ENCODE results near the gene P2RY14. TPM values are rescaled to one million over a fixed set of nuclear protein-coding genes. Genes with fewer than 3 reads are reported as not detected.

P2RY14 gene
- total and polyA plus RNA-seq, 2 experiments from 2014 or later: 0.95 TPM; not detected in 1

- peaks cover 2% of the 10 kb centered on the region for H3K27me3 Mint-ChIP-seq (ENCODE audit: insufficient read depth, low read depth, poor library complexity)
- no peaks in the 10 kb centered on the region for H3K9me3 Mint-ChIP-seq
- H3K27me3 ChIP-seq (ENCODE audit: insufficient read depth): no peaks in the 10 kb centered on the region
- no peak overlapping the region for H2AFZ ChIP-seq
- TF ChIP-seq ZNF462 (CRISPR knock-in tag; IDR thresholded peaks at IDR 0.05): no peak
- TF ChIP-seq EZH2phosphoT487 (IDR thresholded peaks at IDR 0.05; ENCODE audit: unreplicated experiment): no peak
- no peak for TF ChIP-seq ZNF114 (CRISPR knock-in tag; IDR thresholded peaks at IDR 0.05)
- TF ChIP-seq JUNB (IDR thresholded peaks at IDR 0.05; ENCODE audit: unreplicated experiment): no peak
- no peak for TF ChIP-seq CREB1 (CRISPR knock-in tag; IDR thresholded peaks at IDR 0.05; ENCODE audit: low read depth)
- TF ChIP-seq STAT1 (IDR thresholded peaks at IDR 0.05; ENCODE audit: unreplicated experiment): no peak
- no peak for TF ChIP-seq EZH2 (IDR thresholded peaks at IDR 0.05; ENCODE audit: low read depth, unreplicated experiment)
- TF ChIP-seq ZNF331 (CRISPR knock-in tag; IDR thresholded peaks at IDR 0.05; ENCODE audit: low read depth): no peak
- no peak for TF ChIP-seq POLR2AphosphoS5 (IDR thresholded peaks at IDR 0.05; ENCODE audit: low read depth)
- no peak for TF ChIP-seq CTCF (conservative IDR thresholded peaks at IDR 0.05; ENCODE audit: low read depth in 2 of 2)
- peak overlapping the region; percentile 12; the same call in 1 of the 2 replicates for H3K4me2 ChIP-seq
- H3K36me3 Mint-ChIP-seq (ENCODE audit: low read depth): no peaks in the 10 kb centered on the region
- no peak overlapping the region for H3K27ac ChIP-seq (ENCODE audit: low read depth)
- no peaks in the 10 kb centered on the region for H4K20me1 ChIP-seq (replicated peaks; ENCODE audit: insufficient read depth)
- ATAC-seq (no peak), DNase-seq (ENCODE audit: low spot score) (no peak)
- peaks cover 66% of the 10 kb centered on the region for H3K4me1 Mint-ChIP-seq
- no peaks in the 10 kb centered on the region for H3F3A ChIP-seq (replicated peaks; ENCODE audit: low read depth)
- no peaks in the 10 kb centered on the region for H3K9me2 ChIP-seq (ENCODE audit: insufficient read depth)
- peak overlapping the region; percentile 39; the same call in 2 of the 3 replicates for H3K4me3 Mint-ChIP-seq
- H3K4me1 ChIP-seq (ENCODE audit: insufficient read depth): peaks cover 17% of the 10 kb centered on the region
- H3K27ac Mint-ChIP-seq: peak overlapping the region; percentile 63
- H3K79me2 ChIP-seq (replicated peaks; ENCODE audit: insufficient read depth): no peaks in the 10 kb centered on the region
- H3K36me3 ChIP-seq (ENCODE audit: insufficient read depth): no peaks in the 10 kb centered on the region
- H3K4me3 ChIP-seq: no peak overlapping the region
Observed at GRCh38 chr3:151307583-151308488, 29.5 kb upstream of the P2RY14 start.
